ENCODE results near the gene ACACA. TPM values are rescaled to one million over a fixed set of nuclear protein-coding genes. Genes with fewer than 3 reads are reported as not detected.
A peak's percentile ranks its signal among the peaks of the same experiment; 100 is the strongest.

Gene ACACA
- total RNA-seq, 6 experiments from 2014 or later = 37.7 to 43.0 (median 40.7) TPM

GRCh38 chr17:37066322-37067255 lies 340.0 kb downstream of the ACACA start:
- Mint-ChIP-seq H3K9me3 (no peaks in the 10 kb centered on the region), H3K27ac (no peak overlapping the region), H3K4me3 (no peak overlapping the region)

DNA sequence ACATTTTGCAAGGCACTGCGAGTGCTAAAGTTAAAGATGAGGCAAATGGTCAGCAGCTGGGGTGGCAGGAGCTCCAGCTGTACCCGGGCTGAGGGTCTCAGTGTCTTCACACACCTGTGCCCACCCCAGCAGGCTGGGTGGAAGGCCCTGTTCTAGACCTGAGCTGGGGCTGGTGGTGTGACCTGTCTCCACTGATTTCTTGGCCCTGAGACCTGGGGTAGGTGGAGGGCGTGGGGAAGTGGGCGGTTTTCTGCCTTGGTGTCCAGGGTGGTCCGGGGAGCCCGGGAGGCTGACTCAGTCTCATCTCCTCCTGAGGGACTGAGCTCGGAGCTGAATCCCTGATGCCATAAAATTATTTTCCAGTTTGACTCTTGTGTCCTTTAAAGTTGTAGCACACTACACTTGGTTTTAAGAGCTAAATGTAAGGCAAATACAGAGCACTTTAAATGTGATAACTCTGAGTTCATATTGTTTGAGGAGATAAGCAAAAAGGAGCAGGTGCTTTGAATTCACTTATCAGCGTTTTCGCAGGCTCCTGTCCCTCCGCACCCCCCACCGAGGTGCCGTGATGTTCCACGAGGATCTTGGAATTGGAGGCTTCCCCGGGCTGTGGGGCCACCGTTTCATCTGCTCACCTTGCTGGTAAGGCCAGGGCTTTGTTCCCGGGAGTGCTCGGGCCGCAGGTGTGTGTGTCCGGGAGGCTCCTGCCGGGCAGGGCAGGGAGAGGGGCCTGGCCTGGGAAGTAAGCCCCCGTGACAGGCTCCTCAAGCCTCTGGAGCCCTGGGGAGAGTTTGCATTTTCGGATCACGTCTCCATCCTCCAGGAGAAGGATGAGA lies 340.9 kb downstream of the ACACA start:
- Mint-ChIP-seq H3K4me1 (ENCODE audit: low read depth) (peaks cover 23% of the 10 kb centered on the region), H3K4me3 (no peak overlapping the region), H3K9me3 (no peaks in the 10 kb centered on the region), H3K36me3 (ENCODE audit: low read depth) (no peaks in the 10 kb centered on the region), H3K27ac (no peak overlapping the region), H3K27me3 (ENCODE audit: insufficient read depth) (peaks cover 10% of the 10 kb centered on the region)
- DNase-seq = no peak
- TF ChIP-seq CTCF (IDR thresholded peaks at IDR 0.05) = no peak

More at GRCh38 chr17:37066322-37067255, 340.0 kb downstream of the ACACA start:
- Mint-ChIP-seq H3K27me3 (ENCODE audit: insufficient read depth) (peaks cover 10% of the 10 kb centered on the region), H3K4me1 (ENCODE audit: low read depth) (peaks cover 23% of the 10 kb centered on the region), H3K36me3 (ENCODE audit: low read depth) (no peaks in the 10 kb centered on the region)
- TF ChIP-seq CTCF (IDR thresholded peaks at IDR 0.05) = no peak
- DNase-seq = no peak

DNA sequence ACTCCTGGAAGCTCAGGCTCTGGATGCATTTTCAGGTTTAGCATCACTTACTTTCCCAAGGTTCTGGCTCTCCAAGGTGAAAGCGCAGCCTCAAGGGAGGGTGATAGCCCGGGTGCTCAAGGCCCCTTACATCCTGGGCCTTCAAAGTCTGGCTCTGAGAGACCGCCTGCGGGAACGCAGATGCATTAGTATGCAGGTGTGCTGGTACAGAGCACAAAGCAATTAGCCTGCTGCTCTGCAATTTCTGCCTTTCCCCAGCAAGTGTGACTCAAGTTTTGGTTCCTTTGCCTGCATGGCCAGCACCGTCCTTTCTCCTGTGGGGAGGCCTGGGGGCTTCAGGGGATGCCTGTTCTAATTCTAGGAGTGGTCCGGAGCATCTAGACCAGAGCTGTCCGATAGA lies 341.7 kb downstream of the ACACA start:
- DNase-seq = no peak
- Mint-ChIP-seq H3K27ac (no peak overlapping the region), H3K27me3 (ENCODE audit: insufficient read depth) (peaks cover 10% of the 10 kb centered on the region), H3K4me3 (no peak overlapping the region), H3K9me3 (no peaks in the 10 kb centered on the region), H3K36me3 (ENCODE audit: low read depth) (no peaks in the 10 kb centered on the region), H3K4me1 (ENCODE audit: low read depth) (peaks cover 23% of the 10 kb centered on the region)
- no peak for TF ChIP-seq CTCF (IDR thresholded peaks at IDR 0.05)

DNA sequence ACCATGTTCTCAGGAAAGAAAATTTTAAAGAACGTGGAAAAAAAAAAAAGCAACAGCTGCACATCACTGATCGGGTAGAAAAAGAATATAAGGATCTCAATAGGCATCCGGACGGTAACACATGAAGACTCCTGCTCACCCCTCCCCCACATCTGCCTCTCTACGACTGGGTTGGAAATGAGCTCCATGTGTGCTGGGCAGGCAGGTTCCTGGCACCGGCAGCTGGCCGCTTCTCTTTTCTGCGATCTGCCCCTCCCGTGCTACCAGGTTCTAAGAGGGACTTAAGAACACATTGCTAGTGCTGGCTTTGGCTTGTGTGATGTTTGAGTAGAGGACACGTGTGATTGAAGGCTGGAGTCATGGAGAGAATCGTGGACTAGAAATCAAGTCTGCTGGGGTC lies 342.4 kb downstream of the ACACA start:
- Mint-ChIP-seq H3K9me3 (no peaks in the 10 kb centered on the region), H3K27me3 (ENCODE audit: insufficient read depth) (peaks cover 10% of the 10 kb centered on the region), H3K36me3 (ENCODE audit: low read depth) (no peaks in the 10 kb centered on the region), H3K4me3 (no peak overlapping the region), H3K4me1 (ENCODE audit: low read depth) (peaks cover 23% of the 10 kb centered on the region), H3K27ac (no peak overlapping the region)
- TF ChIP-seq CTCF (IDR thresholded peaks at IDR 0.05) = no peak
- no peak for DNase-seq

GRCh38 chr17:37062021-37062420 lies 344.6 kb downstream of the ACACA start:
- Mint-ChIP-seq H3K4me1 (ENCODE audit: low read depth) (peaks cover 11% of the 10 kb centered on the region; the same call in 1 of the 2 replicates), H3K27ac (no peak overlapping the region; the same call in 1 of the 2 replicates), H3K4me3 (peak overlapping the region; percentile 67), H3K36me3 (ENCODE audit: low read depth) (peaks cover under 1% of the 10 kb centered on the region; the same call in 1 of the 2 replicates), H3K9me3 (no peaks in the 10 kb centered on the region), H3K27me3 (ENCODE audit: insufficient read depth) (peaks cover 7% of the 10 kb centered on the region)
- no peak for DNase-seq
- TF ChIP-seq CTCF (IDR thresholded peaks at IDR 0.05) = no peak

Measured in HFFc6 (cell line).